Activated CD8-positive, alpha-beta memory T cell treated with anti-CD3 and anti-CD28 coated beads for 24 hours (primary cell): Measurements from ENCODE around the gene CDHR1.
A peak's percentile ranks its signal among the peaks of the same experiment; 100 is the strongest.

ENCODE experiments used
- DNase-seq: peaks from one replicate; pipeline ENCODE4 v3.0.0-alpha.2; 2020

The CDHR1 gene

DNA sequence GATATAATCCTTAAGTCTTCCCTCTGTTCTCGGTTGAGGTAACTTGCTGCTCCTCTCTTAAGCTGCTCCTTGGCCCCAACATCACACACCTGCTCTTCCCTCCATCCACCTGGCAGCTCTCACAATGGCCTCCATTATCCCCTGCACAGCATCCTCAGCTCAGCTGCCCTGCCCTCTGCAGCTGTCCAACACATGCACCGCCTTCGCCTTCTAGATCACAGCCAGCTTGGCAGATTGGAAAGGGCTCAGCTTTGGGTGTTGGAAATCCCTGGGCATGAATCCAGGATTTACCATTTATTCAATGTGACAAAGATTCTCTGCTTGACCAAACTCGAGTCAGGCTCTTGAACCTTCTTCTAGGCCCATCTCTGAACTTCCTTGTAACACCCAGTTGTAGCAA is 71.1 kb downstream of the CDHR1 start:
- DNase-seq = no peak

GRCh38 chr10:84267503-84268126 is 73.3 kb downstream of the CDHR1 start:
- DNase-seq = peak; percentile 84

DNA sequence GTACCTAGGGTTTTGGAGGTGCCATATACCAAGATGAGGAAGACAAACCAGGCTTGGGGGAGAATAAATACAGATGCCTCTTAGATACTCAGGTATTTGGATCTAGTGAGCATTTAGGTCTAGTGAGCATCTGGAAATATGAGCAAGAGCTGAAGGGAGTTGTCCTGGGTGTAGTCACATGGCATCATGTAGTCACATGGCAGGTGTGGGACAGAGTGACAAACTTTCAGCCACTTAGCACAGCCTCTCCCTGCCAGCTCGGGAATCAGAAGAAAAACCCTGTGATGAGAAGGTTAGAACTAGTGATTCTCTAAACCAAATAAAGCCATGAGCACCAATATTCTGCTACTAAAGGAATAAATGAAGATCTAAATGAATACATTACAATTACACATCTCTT is 74.8 kb downstream of the CDHR1 start:
- DNase-seq = no peak
